HG02678 (cell line): Measurements from ENCODE around the gene KIF26B.
"Not testable (repeated sequence)": the region's sequence is repeated elsewhere in the genome, so short reads cannot be mapped to it uniquely, and the experiment has no call there.

ENCODE experiments used
- ATAC-seq: cut with Tn5 transposase; IDR thresholded peaks from one replicate; pipeline ENCODE4 v1.9.1; 2021; ENCODE audit warnings: mild to moderate bottlenecking, moderate library complexity; ENCODE audit not compliant: unreplicated experiment

Gene KIF26B

DNA sequence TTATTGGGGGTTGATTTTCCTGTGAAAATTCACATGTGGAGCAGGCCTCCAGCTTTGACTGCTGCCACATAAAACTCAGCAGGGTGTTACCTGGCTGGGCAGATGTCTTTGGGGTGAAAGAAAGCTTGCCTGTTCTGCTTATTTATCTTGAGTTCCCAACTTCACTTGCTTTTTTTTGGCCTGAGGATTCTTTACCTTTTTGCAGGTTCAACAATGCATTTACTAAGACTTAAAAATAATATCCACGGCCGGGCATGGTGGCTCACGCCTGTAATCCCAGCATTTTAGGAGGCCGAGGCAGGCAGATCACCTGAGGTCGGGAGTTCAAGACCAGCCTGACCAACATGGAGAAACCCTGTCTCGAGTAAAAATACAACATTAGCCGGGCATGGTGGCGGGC is 509.1 kb downstream of the KIF26B start:
- no peak for ATAC-seq

DNA sequence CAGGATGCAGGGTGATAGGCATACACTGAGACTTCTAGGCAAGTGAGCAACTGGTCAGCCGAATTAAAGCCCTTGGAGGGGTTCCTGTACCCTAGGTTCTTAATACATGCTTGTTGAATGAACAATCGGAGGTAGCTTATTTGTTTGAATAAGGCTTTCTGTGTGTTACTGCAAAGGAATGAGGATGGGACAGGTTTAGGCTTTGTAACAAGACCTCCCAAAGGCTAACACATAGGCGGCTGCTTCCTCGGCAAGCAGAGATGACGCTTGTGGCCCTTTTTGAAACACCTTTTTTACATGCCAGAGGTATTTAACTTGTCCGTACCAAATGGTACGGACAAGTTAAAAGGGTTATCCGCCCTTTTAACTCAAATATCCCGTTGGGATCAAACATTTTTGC is 511.6 kb downstream of the KIF26B start:
- no peak for ATAC-seq

DNA sequence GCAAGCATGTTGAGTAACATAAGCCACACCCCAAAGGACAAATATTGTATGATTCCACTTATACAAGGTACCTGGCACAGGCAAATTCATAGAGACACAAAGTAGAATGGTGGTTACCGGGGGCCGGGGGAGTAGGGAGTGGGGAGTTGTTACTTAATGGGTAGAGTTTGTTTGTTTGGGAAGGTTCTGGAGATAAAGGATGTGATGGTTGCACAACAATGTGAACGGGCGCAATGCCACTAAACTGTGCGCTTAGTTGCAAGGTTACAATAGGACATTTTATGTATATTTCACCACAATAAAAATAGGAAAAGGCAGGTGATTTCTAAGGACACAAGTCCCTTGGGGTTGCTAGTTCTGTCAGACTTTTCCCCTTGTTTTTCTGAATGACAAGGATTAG is 516.6 kb downstream of the KIF26B start:
- no peak for ATAC-seq

DNA sequence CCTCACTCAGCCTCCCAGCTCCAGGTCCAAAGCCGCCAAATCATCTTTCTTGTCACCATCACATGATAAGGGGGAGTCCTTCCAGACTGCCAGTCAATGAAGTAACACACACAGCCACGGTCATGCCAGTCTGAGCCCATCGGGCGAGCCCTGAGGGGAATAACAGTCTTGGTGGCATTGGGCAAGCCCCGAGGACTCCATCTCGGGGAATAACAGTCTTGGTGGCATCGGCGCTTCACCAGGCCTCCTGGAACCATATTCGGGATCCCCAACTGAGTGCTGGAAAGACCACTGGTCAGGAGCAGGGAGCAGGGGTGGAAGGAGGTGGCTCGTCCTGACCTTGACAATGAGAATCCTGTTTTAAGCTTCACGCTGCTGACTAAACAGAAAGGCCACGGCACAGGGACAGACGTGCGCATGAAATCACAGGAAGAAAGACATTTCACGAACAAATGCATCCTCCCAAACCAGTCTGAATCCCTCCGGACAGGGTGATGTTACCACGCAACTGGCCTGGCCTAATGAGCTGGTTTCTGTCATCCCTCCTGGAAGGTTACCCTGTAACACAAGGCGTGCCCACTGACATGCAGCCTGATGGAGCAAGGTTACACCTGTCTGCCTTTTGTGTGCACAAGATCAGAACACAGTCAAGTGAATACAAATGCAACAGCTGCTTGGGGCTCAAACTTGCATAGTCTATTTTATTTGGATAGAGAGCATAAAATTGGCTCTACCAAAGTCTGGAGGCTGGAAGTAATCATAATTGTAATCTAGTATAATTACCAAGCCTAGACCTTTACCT is 517.4 kb downstream of the KIF26B start:
- ATAC-seq: no peak

DNA sequence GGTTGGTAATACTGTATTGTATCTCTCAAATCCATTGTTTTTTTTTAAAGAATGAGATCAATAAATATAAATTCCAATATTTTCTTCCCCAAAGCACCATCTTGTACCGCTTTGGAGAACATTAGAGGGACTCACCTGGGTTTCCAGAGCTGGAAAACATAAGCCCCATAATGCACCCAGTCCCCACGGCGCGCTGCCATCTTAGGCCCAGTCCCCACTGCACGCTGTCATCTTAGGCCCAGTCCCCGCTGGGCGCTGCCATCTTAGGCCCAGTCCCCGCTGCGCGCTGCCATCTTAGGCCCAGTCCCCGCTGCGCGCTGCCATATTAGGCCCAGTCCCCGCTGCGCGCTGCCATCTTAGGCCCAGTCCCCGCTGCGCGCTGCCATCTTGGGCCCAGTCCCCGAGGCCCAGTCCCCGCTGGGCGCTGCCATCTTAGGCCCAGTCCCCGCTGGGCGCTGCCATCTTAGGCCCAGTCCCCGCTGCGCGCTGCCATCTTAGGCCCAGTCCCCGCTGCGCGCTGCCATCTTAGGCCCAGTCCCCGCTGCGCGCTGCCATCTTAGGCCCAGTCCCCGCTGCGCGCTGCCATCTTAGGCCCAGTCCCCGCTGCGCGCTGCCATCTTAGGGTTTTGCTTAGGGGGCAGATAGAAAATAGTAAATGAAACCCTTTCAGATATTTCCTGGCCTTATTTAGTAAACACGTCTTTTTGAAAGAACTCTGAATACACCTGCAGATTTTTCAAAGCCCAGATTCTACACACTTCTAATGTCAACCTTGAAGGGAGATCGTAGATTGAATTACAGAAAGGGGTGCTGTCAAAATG is 518.3 kb downstream of the KIF26B start:
- not testable (repeated sequence) for ATAC-seq

DNA sequence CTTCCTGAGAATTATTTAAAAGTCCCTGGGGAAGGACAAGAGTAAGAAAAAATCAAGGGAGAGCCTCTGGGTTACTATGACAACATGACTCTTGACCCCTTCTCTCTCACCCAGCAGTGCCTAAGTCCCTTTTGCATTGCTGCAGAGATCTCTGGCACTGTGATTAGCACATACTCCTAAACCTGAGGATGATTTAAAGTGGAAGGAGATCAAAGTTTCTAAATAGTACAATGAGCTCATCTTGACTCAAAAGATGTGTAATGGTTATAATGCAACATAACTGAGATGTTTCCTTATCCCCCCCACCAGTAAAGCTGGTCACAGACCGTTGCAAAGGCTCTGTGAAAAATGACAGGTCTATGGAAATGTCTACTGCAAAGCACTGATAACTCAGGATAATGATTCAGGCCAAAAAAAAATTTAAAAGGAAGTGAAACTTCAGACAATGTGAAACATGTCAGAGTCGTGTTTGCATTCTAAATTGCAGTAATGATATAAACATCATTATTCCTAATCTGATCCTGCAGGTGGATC is 519.2 kb downstream of the KIF26B start:
- ATAC-seq: peak; percentile 48

DNA sequence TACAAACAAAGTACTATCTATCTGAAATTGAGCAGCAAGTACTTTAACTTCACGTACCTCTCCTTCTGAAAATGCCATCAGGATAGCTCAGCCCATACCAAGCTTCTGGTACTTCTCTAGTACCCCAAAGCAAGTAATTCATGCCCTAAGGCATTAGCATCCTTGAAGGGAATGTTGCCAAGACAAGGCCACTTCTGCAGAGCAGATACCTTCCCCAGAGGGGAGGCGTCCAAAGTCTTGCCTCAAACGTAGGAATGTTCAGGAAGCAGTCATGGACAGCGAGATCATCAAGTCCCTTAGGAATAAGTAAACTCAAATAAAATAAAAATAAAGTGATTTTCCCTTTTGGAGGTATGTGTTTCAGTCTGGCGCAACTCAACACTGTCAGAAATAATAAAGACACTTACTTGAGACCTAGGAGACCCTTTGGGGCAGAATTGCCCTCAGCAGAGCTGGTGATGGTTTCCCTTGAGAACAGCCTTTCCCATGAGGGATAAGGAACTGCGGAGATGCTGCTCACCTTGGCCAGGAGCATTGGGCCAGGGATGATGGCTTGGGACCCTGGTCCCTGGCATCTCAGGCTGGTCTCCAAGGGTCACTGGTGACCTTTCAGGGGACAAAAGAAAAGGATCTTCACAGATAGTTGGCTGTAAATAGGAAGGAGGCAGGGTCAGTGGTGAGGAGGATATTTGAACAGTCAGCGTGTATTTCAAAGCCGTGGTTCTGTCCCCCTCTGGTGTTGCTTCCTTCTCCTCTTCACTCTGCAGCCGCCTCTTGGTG is 522.9 kb downstream of the KIF26B start:
- ATAC-seq: no peak

DNA sequence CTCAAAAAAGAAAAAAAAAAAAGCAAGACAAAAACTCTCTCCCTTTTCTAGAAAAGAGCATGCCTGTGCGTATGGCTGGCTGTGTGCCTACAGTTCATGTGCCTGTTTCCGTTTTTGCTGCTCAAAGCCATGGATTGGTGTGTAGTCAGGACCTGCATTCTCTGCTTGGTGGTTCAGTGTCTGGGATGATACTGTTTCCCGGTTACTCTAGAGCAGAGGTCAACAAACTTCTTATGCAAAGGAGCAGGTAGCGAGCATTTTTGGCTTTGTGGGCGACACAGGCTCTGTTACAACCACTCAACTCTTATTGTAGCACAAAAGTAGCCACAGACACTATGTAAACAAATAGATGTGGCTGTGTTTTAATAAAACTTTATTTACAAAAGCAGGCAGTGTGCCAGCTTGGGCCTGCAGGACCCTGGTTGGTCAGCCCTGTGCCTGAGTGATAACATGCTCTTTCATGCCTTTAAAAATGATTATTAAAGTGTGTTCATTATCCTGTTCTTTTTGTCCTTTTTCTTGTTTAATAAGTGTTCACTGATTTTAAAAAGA is 524.2 kb downstream of the KIF26B start:
- ATAC-seq: no peak

DNA sequence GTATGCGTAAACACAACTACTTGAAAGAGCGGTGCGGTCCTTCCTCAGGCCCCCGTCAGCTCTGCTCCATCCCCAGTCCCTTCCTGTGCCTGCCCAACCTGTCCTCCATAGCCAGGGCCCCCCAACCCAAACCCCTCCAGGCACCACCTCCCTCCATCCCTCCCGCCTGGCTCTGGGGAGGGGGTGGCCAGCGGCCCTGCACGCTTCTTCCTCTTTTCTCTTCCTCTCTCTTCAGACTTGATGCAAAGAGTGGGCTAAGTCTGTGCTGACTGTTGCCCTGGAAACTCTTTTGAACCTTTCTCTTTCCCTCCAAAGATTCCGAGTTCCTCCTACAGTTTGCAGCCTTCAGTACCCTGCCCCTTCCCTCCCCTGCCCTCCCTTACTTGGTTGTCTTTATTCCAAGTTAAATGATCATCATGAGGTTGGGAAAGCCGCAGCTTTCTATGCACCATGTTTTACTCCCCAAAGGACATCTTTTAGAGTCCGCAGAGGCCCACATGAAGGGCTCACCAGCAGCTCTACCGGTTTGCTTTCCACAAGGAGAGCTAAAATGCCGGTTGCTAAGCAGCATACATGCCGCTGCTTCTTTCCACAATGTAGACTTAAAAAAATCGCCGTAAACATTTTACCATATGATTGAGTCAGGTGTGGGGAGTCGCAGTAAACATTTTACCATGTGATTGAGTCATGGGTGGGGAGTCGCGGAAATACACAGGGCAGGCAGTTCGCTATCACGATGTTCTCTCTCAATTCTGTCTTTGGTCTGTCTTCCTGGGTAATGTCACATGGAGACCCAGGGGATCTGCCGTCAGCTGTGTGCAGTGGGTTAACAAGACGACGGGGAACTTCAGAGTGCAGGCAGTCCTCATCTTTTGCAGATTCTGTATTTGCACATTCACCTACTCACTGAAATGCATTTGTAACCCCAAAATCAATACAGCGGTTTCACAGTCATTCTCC is 525.3 kb downstream of the KIF26B start:
- no peak for ATAC-seq

DNA sequence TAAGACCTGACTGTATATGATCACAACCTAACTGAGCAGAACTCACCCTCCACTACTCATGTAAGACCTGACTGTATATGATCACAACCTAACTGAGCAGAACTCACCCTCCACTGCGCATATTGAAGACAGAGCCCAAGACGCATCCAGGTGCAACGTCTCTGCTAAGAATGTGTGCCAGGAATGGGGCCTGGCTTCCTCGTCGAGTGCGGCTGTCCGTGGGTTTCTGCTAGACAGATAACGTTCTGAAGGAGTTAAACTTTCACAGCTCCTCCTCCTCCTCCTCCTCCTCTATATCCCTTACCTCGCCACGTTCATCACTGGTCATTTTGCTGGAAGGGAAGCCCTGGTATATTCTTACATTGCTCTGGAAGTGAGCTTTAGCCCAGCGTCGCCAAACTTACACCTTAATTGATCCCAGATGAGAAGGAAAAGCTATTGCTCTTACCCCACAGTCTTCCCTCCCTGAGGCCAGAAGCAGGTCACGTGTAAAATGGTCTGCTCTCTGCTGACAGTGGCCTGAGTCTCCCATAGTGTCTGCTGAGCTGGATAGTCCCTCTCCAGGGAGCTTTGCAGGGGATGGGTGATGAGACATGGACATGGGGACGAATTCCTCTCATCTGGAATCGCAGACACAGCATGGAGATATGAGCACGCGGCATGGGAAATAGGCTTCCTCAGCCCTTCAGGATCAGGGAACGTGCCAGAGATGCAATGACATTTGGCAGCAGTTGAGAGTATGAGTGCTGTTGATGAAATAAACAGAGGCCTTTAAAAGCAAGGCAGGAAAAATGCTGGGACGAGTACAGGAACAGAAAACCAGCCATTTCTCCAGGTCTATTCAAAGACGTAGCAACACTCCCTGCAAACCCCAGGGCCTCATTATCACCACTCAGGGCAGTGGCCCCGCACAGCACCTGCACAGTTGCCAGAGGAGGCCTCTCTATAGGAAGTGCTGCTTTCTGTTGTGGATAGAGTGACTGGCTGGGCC is 528.1 kb downstream of the KIF26B start:
- no peak for ATAC-seq

DNA sequence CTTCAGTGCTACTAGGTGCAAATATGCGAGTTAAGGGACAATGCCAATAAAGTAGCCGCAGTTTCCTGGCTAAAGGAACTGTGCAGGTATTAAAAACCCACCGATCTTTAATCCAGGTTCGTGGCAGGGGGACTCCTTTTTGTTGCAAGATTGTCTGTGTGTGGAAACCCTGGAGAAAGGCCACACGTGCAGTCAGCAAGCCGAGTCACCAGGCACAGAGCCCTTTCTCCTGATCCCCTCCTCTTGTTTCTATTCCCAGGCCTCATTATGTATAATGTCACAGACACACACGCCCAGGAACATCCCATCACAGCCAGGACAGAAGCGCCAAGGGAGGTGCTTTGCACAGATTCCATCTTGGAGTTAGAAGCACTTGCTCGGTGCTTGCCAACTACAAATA is 528.9 kb downstream of the KIF26B start:
- no peak for ATAC-seq

DNA sequence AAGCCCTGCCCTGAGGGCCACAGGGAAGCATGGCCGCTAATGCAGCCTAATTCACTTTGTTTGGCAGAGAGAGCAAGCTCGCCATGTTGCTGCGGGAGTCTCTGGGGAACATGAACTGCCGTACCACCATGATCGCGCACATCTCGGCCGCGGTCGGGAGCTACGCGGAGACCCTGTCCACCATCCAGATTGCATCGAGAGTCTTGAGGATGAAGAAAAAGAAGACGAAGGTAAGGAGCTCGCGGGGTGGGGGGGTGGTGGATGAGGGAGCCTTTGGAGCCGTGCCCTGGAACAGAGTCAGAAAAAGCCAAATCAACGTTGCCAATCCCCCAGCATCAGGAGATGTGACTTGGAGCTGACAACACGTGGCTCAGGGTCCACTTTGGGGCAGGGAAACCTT is 529.4 kb downstream of the KIF26B start:
- ATAC-seq: no peak

DNA sequence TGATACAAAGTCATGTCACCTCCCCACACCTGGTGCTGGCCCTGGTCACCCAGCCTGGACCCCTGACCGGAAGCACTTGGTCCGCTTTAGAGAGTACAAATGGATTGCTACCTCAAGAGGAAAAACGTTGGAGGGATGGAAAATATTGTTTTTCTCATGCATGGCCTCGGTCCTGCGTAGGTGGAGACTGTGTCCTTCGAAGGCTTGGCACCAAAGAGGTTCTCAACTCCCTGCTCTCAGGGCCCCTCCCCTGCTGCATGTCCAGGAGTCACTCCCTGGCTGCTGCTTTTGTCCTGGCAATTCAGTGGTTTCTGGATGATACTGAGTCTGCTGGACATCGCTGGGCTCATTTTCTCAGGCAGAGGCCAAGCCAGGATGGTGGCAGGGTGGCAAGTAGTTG is 529.8 kb downstream of the KIF26B start:
- no peak for ATAC-seq

DNA sequence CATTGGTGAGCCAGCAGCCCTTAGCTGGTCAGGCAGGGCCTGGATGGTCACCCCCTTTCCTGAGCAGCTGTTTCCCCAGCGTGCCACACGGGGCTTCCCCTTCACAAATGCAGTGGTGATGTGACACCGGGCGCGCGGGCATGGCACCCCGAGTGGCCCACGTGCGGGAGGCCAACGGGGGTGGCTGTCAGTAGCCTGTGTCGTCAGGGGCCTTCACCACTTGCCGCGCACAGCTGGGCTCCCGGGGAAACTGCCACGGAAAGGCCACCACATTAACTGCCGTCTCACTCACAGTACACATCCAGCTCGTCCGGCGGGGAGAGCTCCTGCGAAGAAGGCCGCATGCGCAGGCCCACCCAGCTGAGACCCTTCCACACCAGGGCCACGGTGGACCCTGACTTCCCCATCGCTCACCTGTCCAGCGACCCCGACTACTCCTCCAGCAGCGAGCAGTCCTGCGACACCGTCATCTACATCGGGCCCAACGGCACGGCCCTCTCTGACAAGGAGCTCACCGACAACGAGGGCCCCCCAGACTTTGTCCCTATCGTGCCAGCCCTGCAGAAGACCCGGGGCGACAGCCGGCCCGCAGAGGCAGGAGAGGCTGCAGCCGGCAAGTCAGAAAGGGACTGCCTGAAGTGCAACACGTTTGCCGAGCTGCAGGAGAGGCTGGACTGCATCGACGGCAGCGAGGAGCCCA is 530.5 kb downstream of the KIF26B start:
- ATAC-seq: no peak

DNA sequence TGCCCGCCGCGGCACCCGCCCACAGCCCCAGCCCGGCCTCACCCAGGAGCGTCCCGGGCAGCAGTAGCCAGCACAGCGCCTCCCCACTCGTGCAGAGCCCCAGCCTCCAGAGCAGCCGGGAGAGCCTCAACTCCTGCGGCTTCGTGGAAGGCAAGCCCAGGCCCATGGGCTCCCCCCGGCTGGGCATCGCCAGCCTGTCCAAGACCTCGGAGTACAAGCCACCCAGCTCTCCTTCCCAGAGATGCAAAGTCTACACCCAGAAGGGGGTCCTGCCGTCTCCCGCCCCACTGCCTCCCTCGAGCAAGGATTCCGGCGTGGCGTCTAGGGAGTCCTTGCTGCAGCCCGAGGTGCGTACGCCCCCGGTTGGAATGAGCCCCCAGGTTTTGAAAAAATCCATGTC is 531.2 kb downstream of the KIF26B start:
- no peak for ATAC-seq

DNA sequence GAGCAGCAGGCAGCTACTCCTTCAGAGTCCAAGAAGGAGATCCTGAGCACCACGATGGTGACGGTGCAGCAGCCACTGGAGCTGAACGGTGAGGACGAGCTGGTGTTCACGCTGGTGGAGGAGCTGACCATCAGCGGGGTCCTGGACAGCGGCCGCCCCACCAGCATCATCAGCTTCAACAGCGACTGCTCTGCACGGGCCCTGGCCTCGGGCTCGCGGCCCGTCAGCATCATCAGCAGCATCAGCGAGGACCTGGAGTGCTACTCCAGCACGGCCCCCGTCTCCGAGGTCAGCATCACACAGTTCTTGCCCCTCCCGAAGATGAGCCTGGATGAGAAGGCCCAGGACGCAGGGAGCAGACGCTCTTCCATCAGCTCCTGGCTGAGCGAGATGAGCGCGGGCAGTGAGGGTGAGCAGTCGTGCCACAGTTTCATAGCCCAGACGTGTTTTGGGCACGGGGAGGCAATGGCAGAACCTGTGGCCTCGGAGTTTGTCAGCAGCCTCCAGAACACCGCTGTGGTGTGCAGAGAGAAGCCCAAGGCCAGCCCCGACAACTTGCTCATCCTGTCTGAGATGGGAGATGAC is 531.8 kb downstream of the KIF26B start:
- ATAC-seq: no peak

DNA sequence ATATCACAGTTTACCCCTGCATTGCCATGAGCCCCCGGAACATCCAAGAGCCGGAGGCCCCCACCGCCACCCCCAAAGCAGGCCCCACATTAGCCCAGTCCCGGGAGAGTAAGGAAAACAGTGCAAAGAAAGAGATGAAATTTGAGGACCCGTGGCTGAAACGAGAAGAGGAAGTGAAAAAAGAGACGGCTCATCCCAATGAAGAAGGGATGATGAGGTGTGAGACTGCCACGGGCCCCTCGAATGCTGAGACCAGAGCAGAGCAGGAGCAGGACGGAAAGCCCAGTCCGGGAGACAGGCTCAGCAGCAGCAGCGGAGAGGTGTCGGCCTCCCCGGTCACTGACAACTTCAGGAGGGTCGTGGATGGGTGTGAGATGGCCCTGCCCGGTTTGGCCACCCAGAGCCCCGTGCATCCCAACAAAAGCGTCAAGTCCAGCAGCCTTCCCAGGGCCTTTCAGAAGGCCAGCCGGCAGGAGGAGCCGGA is 532.4 kb downstream of the KIF26B start:
- no peak for ATAC-seq
